Measurements from ENCODE around the gene GPER1. TPM values are rescaled to one million over a fixed set of nuclear protein-coding genes. Genes with fewer than 3 reads are reported as not detected.
A peak's percentile ranks its signal among the peaks of the same experiment; 100 is the strongest.

The GPER1 gene
- total and polyA plus RNA-seq, 2 experiments from 2014 or later = 0.89 TPM; not detected in 1

DNA sequence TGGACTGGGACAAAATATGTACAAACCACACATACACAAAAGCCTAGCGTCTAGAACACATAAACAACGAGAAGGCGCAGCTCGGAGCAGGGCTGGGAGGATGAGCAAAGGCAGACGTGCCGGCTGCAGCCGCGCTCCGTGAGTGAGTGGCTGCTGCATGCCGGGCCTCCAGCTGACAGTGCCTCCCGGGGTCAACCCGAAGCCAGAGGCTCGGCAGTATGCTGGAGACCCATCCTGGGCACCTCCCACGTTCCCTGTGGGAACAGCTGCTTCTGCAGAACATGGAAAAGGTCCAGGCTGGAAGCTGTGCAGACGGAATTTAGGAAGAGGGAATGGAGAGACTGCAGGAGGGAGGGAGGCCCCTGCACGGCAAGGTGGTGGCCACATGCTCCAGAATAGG lies 47.1 kb upstream of the GPER1 start (continued):
- TF ChIP-seq, protein P1, sequence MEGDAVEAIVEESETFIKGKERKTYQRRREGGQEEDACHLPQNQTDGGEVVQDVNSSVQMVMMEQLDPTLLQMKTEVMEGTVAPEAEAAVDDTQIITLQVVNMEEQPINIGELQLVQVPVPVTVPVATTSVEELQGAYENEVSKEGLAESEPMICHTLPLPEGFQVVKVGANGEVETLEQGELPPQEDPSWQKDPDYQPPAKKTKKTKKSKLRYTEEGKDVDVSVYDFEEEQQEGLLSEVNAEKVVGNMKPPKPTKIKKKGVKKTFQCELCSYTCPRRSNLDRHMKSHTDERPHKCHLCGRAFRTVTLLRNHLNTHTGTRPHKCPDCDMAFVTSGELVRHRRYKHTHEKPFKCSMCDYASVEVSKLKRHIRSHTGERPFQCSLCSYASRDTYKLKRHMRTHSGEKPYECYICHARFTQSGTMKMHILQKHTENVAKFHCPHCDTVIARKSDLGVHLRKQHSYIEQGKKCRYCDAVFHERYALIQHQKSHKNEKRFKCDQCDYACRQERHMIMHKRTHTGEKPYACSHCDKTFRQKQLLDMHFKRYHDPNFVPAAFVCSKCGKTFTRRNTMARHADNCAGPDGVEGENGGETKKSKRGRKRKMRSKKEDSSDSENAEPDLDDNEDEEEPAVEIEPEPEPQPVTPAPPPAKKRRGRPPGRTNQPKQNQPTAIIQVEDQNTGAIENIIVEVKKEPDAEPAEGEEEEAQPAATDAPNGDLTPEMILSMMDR (conservative IDR thresholded peaks at IDR 0.05; ENCODE audit: low read depth in 2 of 2) = no peak
- TF ChIP-seq CREB1 (CRISPR knock-in tag; IDR thresholded peaks at IDR 0.05; ENCODE audit: low read depth) (no peak), EZH2 (IDR thresholded peaks at IDR 0.05; ENCODE audit: low read depth, unreplicated experiment) (no peak), JUNB (IDR thresholded peaks at IDR 0.05; ENCODE audit: unreplicated experiment) (no peak)
- TF ChIP-seq, protein P2, sequence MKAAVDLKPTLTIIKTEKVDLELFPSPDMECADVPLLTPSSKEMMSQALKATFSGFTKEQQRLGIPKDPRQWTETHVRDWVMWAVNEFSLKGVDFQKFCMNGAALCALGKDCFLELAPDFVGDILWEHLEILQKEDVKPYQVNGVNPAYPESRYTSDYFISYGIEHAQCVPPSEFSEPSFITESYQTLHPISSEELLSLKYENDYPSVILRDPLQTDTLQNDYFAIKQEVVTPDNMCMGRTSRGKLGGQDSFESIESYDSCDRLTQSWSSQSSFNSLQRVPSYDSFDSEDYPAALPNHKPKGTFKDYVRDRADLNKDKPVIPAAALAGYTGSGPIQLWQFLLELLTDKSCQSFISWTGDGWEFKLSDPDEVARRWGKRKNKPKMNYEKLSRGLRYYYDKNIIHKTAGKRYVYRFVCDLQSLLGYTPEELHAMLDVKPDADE (IDR thresholded peaks at IDR 0.05) = no peak

DNA sequence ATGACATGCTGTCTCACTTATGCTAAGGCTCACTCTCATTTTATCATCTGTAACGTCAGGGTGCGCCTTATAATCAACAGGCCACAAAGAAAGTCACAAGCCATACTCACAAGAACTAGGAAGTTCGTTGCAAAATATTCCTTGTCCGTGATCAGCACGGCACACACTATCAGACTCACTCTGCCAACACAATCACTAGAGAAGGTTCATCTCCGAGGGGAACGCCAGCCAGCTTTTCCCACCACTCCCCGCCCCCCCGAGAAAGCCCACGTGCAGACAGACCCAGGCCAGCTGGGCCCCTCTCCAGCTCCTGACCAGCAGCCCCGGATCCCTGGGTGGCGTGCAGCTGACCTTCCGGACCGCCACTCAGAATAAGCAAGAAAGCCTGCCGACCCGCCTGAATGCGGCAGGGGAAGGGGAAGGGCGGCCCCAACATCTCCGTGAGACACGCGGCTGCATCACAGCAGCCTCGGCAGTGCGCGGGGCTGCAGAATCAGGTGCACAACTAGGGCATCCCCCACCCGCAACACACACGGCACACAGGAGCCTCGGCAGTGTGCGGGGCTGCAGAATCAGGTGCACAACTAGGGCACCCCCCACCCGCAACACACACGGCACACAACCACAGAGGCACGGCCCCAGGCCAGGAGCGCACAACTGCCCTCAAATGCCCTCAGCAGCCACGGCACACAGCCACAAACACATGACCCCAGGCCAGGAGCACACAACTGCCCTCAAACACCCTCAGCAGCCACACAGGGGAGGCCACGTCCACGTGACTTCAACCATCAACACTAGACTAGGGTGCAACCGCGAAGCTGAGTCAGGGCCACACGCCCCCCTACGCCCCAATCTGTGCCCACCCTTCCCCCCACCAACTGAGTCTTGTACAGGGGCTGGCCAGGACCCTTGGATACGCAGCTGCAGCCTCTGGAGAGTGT lies 46.1 kb upstream of the GPER1 start:
- H3K27ac Mint-ChIP-seq = peak overlapping the region; percentile 67
- DNase-seq (ENCODE audit: low spot score) = no peak
- peaks cover 1% of the 10 kb centered on the region for H3K27me3 Mint-ChIP-seq (ENCODE audit: insufficient read depth, low read depth, poor library complexity)
- Histone ChIP-seq H2AFZ (no peak overlapping the region), H4K20me1 (replicated peaks; ENCODE audit: insufficient read depth) (peaks cover 1% of the 10 kb centered on the region; the same call in 1 of the 2 replicates), H3K4me2 (no peak overlapping the region), H3K27ac (ENCODE audit: low read depth) (no peak overlapping the region), H3K4me1 (ENCODE audit: insufficient read depth) (peaks cover 11% of the 10 kb centered on the region), H3K79me2 (replicated peaks; ENCODE audit: insufficient read depth) (peaks cover 22% of the 10 kb centered on the region), H3K9me2 (ENCODE audit: insufficient read depth) (no peaks in the 10 kb centered on the region), H3F3A (replicated peaks; ENCODE audit: low read depth) (peaks cover 6% of the 10 kb centered on the region; the same call in 1 of the 2 replicates), H3K36me3 (ENCODE audit: insufficient read depth) (no peaks in the 10 kb centered on the region), H3K27me3 (ENCODE audit: insufficient read depth) (no peaks in the 10 kb centered on the region), H3K4me3 (no peak overlapping the region)
- H3K36me3 Mint-ChIP-seq (ENCODE audit: low read depth) = peaks cover 7% of the 10 kb centered on the region
- peaks cover 36% of the 10 kb centered on the region for H3K4me1 Mint-ChIP-seq
- H3K4me3 Mint-ChIP-seq = no peak overlapping the region
- peaks cover 12% of the 10 kb centered on the region for H3K9me3 Mint-ChIP-seq
- ATAC-seq = no peak
- TF ChIP-seq ZNF331 (CRISPR knock-in tag; IDR thresholded peaks at IDR 0.05; ENCODE audit: low read depth) (no peak), STAT1 (IDR thresholded peaks at IDR 0.05; ENCODE audit: unreplicated experiment) (no peak), POLR2AphosphoS5 (IDR thresholded peaks at IDR 0.05; ENCODE audit: low read depth) (no peak), ZNF114 (CRISPR knock-in tag; IDR thresholded peaks at IDR 0.05) (no peak), EZH2 (IDR thresholded peaks at IDR 0.05; ENCODE audit: low read depth, unreplicated experiment) (no peak), EZH2phosphoT487 (IDR thresholded peaks at IDR 0.05; ENCODE audit: unreplicated experiment) (no peak), NANOG (IDR thresholded peaks at IDR 0.05; ENCODE audit: borderline replicate concordance) (no peak), CREB1 (CRISPR knock-in tag; IDR thresholded peaks at IDR 0.05; ENCODE audit: low read depth) (no peak), JUNB (IDR thresholded peaks at IDR 0.05; ENCODE audit: unreplicated experiment) (no peak)
- TF ChIP-seq, protein P1 (conservative IDR thresholded peaks at IDR 0.05; ENCODE audit: low read depth in 2 of 2) = no peak
- TF ChIP-seq, protein P2 (IDR thresholded peaks at IDR 0.05) = no peak
- TF ChIP-seq, protein P3, sequence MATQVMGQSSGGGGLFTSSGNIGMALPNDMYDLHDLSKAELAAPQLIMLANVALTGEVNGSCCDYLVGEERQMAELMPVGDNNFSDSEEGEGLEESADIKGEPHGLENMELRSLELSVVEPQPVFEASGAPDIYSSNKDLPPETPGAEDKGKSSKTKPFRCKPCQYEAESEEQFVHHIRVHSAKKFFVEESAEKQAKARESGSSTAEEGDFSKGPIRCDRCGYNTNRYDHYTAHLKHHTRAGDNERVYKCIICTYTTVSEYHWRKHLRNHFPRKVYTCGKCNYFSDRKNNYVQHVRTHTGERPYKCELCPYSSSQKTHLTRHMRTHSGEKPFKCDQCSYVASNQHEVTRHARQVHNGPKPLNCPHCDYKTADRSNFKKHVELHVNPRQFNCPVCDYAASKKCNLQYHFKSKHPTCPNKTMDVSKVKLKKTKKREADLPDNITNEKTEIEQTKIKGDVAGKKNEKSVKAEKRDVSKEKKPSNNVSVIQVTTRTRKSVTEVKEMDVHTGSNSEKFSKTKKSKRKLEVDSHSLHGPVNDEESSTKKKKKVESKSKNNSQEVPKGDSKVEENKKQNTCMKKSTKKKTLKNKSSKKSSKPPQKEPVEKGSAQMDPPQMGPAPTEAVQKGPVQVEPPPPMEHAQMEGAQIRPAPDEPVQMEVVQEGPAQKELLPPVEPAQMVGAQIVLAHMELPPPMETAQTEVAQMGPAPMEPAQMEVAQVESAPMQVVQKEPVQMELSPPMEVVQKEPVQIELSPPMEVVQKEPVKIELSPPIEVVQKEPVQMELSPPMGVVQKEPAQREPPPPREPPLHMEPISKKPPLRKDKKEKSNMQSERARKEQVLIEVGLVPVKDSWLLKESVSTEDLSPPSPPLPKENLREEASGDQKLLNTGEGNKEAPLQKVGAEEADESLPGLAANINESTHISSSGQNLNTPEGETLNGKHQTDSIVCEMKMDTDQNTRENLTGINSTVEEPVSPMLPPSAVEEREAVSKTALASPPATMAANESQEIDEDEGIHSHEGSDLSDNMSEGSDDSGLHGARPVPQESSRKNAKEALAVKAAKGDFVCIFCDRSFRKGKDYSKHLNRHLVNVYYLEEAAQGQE (IDR thresholded peaks at IDR 0.05; ENCODE audit: unreplicated experiment) = no peak
